GM19351 (cell line): Measurements from ENCODE around the gene AHNAK.
"Not testable (repeated sequence)": the region's sequence is repeated elsewhere in the genome, so short reads cannot be mapped to it uniquely, and the experiment has no call there.

Experiments
- ATAC-seq: cut with Tn5 transposase; IDR thresholded peaks from one replicate; pipeline ENCODE4 v1.9.1; 2021; ENCODE audit warnings: mild to moderate bottlenecking, moderate library complexity; ENCODE audit not compliant: unreplicated experiment

AHNAK gene

GRCh38 chr11:62499944-62500649, 46.5 kb downstream of the AHNAK start:
- no peak for ATAC-seq

GRCh38 chr11:62499311-62499943, 47.2 kb downstream of the AHNAK start:
- ATAC-seq, result not testable (repeated sequence)

- no peak for ATAC-seq
These were observed 47.9 kb downstream of the AHNAK start for GRCh38 chr11:62498492-62499286.

GRCh38 chr11:62498031-62498430, 48.6 kb downstream of the AHNAK start:
- ATAC-seq, result no peak

GRCh38 chr11:62497132-62497801, 49.3 kb downstream of the AHNAK start:
- ATAC-seq, result no peak

GRCh38 chr11:62496676-62497075, 49.9 kb downstream of the AHNAK start:
- ATAC-seq, result no peak

GRCh38 chr11:62494246-62494645, 52.4 kb downstream of the AHNAK start:
- no peak for ATAC-seq

GRCh38 chr11:62493801-62494200, 52.8 kb downstream of the AHNAK start:
- no peak for ATAC-seq

GRCh38 chr11:62492586-62492985, 54.0 kb downstream of the AHNAK start:
- ATAC-seq, result no peak

- ATAC-seq, result no peak
These were observed 54.9 kb downstream of the AHNAK start for GRCh38 chr11:62491571-62492329.

GRCh38 chr11:62489204-62489603, 57.4 kb downstream of the AHNAK start:
- no peak for ATAC-seq

GRCh38 chr11:62487738-62488551, 58.7 kb downstream of the AHNAK start:
- ATAC-seq, result no peak

GRCh38 chr11:62487136-62487535, 59.5 kb downstream of the AHNAK start:
- no peak for ATAC-seq

GRCh38 chr11:62484352-62484751, 62.3 kb downstream of the AHNAK start:
- no peak for ATAC-seq

GRCh38 chr11:62482753-62483152, 63.9 kb downstream of the AHNAK start:
- no peak for ATAC-seq

GRCh38 chr11:62479631-62480201, 66.9 kb downstream of the AHNAK start:
- ATAC-seq, result no peak

GRCh38 chr11:62477927-62478326, 68.7 kb downstream of the AHNAK start:
- ATAC-seq, result no peak

- ATAC-seq, result no peak
These were observed 74.3 kb downstream of the AHNAK start for GRCh38 chr11:62472063-62472884.

GRCh38 chr11:62471603-62472002, 75.0 kb downstream of the AHNAK start:
- ATAC-seq, result no peak
